Kidney epithelial cell (primary cell): Measurements from ENCODE around the gene SBSN. TPM values are rescaled to one million over a fixed set of nuclear protein-coding genes. Genes with fewer than 3 reads are reported as not detected.

Experiments
- DNase-seq: peaks from one replicate; pipeline ENCODE4 v3.0.0-alpha.2; 2010; ENCODE audit warnings: low read depth
- H3K27me3 ChIP-seq: 2 replicates; pipeline ENCODE4 v1.6.0; 2011; ENCODE audit warnings: low read length; ENCODE audit not compliant: control insufficient read depth, insufficient read depth
- H3K36me3 ChIP-seq: 2 replicates; pipeline ENCODE4 v1.5.1; 2011; ENCODE audit warnings: low read length; ENCODE audit not compliant: control insufficient read depth, insufficient read depth
- H3K4me3 ChIP-seq: 2 replicates; pipeline ENCODE4 v1.5.1; 2011; ENCODE audit warnings: low read depth, mild to moderate bottlenecking, control low read depth, low read length
- CTCF ChIP-seq: IDR thresholded peaks from 2 replicates; pipeline ENCODE4 v1.5.1; 2011; ENCODE audit warnings: mild to moderate bottlenecking, moderate library complexity, low read length, control low read depth, inconsistent platforms; ENCODE audit not compliant: insufficient read depth, poor library complexity, severe bottlenecking
- total RNA-seq: library from RNA; depleted of rRNA; stranded (reverse); fragments of >200 nt; gene quantifications from 2 replicates; pipeline ENCODE4 v1.2.3, GENCODE V29; 2015

The SBSN gene
- total RNA-seq, 1 donor from 2014 or later: not detected

GRCh38 chr19:35559781-35560180 lies 31.7 kb upstream of the SBSN start:
- Histone ChIP-seq H3K4me3 (no peak overlapping the region), H3K27me3 (peaks cover 34% of the 10 kb centered on the region), H3K36me3 (no peaks in the 10 kb centered on the region)
- no peak for TF ChIP-seq CTCF
- no peak for DNase-seq

- Histone ChIP-seq H3K27me3 (peaks cover 34% of the 10 kb centered on the region), H3K36me3 (no peaks in the 10 kb centered on the region), H3K4me3 (no peak overlapping the region)
- DNase-seq: no peak
- TF ChIP-seq CTCF: no peak
Measured at GRCh38 chr19:35559281-35559659, 31.2 kb upstream of the SBSN start.

GRCh38 chr19:35558400-35559280 lies 30.5 kb upstream of the SBSN start:
- H3K27me3 ChIP-seq: peaks cover 34% of the 10 kb centered on the region
- no peaks in the 10 kb centered on the region for H3K36me3 ChIP-seq
- no peak for TF ChIP-seq CTCF
- H3K4me3 ChIP-seq: peak overlapping the region; percentile 39
- DNase-seq: no peak

GRCh38 chr19:35557539-35558399 lies 29.7 kb upstream of the SBSN start:
- Histone ChIP-seq H3K27me3 (peaks cover 34% of the 10 kb centered on the region), H3K36me3 (no peaks in the 10 kb centered on the region), H3K4me3 (peak overlapping the region; percentile 39)
- DNase-seq: no peak
- TF ChIP-seq CTCF: peak; percentile 8

- no peak for TF ChIP-seq CTCF
- Histone ChIP-seq H3K4me3 (no peak overlapping the region), H3K27me3 (peaks cover 34% of the 10 kb centered on the region), H3K36me3 (no peaks in the 10 kb centered on the region)
- no peak for DNase-seq
Measured at GRCh38 chr19:35556846-35557538, 28.9 kb upstream of the SBSN start.
